ENCODE measurements around the gene IFITM2.
"Not testable (repeated sequence)": the region's sequence is repeated elsewhere in the genome, so short reads cannot be mapped to it uniquely, and the experiment has no call there.

GRCh38 chr11:349270-349954, 41.8 kb downstream of the IFITM2 start:
- TF ChIP-seq RCOR1 (IDR thresholded peaks at IDR 0.05; ENCODE audit: low read length); MXI1 (IDR thresholded peaks at IDR 0.05; ENCODE audit: low read depth, low read length); CTCF (IDR thresholded peaks at IDR 0.05); CHD2 (IDR thresholded peaks at IDR 0.05; ENCODE audit: low read length, partially characterized antibody): not testable (repeated sequence)
